OCI-LY7 (cell line): Measurements from ENCODE around the gene BSDC1. TPM values are rescaled to one million over a fixed set of nuclear protein-coding genes. Genes with fewer than 3 reads are reported as not detected.

Experiments
- BruUV-seq: library from RNA; stranded (reverse); fragments of 400-500 nt; replicated peaks from 2 replicates; lab custom pipeline; 2021; lab: Mats Ljungman, UMichigan
- CTCF ChIA-PET: fragments of 300-600 bp; sonication (Branson Sonifier 250); formaldehyde crosslinking; loops from one replicate; lab custom pipeline; 2022; ENCODE audit warnings: antibody characterized with exemption; ENCODE audit not compliant: unreplicated experiment; lab: Charles Lee
- POLR2A ChIA-PET: fragments of 300-600 bp; sonication (Branson Sonifier 250); formaldehyde crosslinking; loops from one replicate; lab custom pipeline; 2022; ENCODE audit warnings: antibody characterized with exemption; lab: Charles Lee
- DNase-seq: peaks from one replicate; pipeline ENCODE4 v3.0.0-alpha.2; 2015; ENCODE audit warnings: low spot score
- H2AFZ ChIP-seq: fragments of 200-600 bp; sonication (generic), shearing (Covaris generic); 2 replicates; pipeline ENCODE4 v1.6.1; 2014; ENCODE audit warnings: mild to moderate bottlenecking, antibody characterized with exemption, low read length, moderate library complexity
- H3K27ac ChIP-seq: fragments of 200-600 bp; sonication (generic); 2 replicates; pipeline ENCODE4 v1.5.1; 2014; ENCODE audit warnings: mixed run types, low read depth, mild to moderate bottlenecking, moderate library complexity, low read length, inconsistent platforms; ENCODE audit not compliant: poor library complexity, severe bottlenecking
- H3K36me3 ChIP-seq: fragments of 200-600 bp; sonication (generic); 2 replicates; pipeline ENCODE4 v1.6.1; 2014; ENCODE audit warnings: mild to moderate bottlenecking, antibody characterized with exemption, low read length, moderate library complexity, mixed read lengths; ENCODE audit not compliant: insufficient read depth
- H3K4me1 ChIP-seq: fragments of 200-600 bp; sonication (generic); 2 replicates; pipeline ENCODE4 v1.5.1; 2014; ENCODE audit warnings: mild to moderate bottlenecking, low read length; ENCODE audit not compliant: insufficient read depth, poor library complexity, severe bottlenecking
- H3K4me2 ChIP-seq: fragments of 200-600 bp; sonication (generic); 2 replicates; pipeline ENCODE4 v1.6.1; 2014; ENCODE audit warnings: mild to moderate bottlenecking, low read length
- H3K4me3 ChIP-seq: fragments of 200-600 bp; sonication (generic); 2 replicates; pipeline ENCODE4 v1.5.1; 2014; ENCODE audit warnings: mild to moderate bottlenecking, low read depth, low read length; ENCODE audit not compliant: poor library complexity, severe bottlenecking
- H3K79me2 ChIP-seq: fragments of 200-600 bp; sonication (generic); 2 replicates; pipeline ENCODE4 v1.6.1; 2016; ENCODE audit warnings: low read depth, mild to moderate bottlenecking, low read length, moderate library complexity, mixed read lengths; ENCODE audit not compliant: insufficient read depth
- H3K9me2 ChIP-seq: fragments of 200-600 bp; sonication (generic); 2 replicates; pipeline ENCODE4 v1.6.1; 2016; ENCODE audit warnings: mild to moderate bottlenecking, low read length, mixed read lengths; ENCODE audit not compliant: insufficient read depth
- H3K9me3 ChIP-seq: fragments of 200-600 bp; sonication (generic); 2 replicates; pipeline ENCODE4 v1.6.1; 2014; ENCODE audit warnings: mild to moderate bottlenecking, mixed run types, low read length, mixed read lengths
- H4K20me1 ChIP-seq: fragments of 200-600 bp; sonication (generic); 2 replicates; pipeline ENCODE4 v1.6.1; 2014; ENCODE audit warnings: mild to moderate bottlenecking, antibody characterized with exemption, low read length, moderate library complexity, mixed read lengths; ENCODE audit not compliant: insufficient read depth
- CTCF ChIP-seq: fragments of 200-600 bp; sonication (generic); conservative IDR thresholded peaks from 2 replicates; pipeline ENCODE4 v1.5.1; 2014; ENCODE audit warnings: mild to moderate bottlenecking, antibody characterized with exemption, low read length, moderate library complexity, mixed read lengths
- EZH2phosphoT487 ChIP-seq: fragments of 200-600 bp; sonication (generic); IDR thresholded peaks from 2 replicates; pipeline ENCODE4 v1.6.1; 2018; ENCODE audit warnings: low read depth, borderline replicate concordance, mild to moderate bottlenecking, mixed run types, antibody characterized with exemption, low read length, moderate library complexity, mixed read lengths
- intact Hi-C: fragments of 100-400 bp; cut with micrococcal nuclease; formaldehyde crosslinking; loops from one replicate; pipeline ENCODE4 v1.10.0; 2022; ENCODE audit not compliant: unreplicated experiment
- total RNA-seq, 2 experiments: library from RNA; depleted of rRNA in 1 of 2; stranded (reverse); fragments of >200 nt in 1 of 2; shearing (Covaris generic) in 1 of 2; gene quantifications; 2 replicates each; pipeline ENCODE4 v1.2.3, GENCODE V29; 2014 to 2022

Gene BSDC1
- total RNA-seq, 2 experiments from 2014 or later = 29.6 to 41.8 TPM

GRCh38 chr1:32353886-32354570 is 40.2 kb downstream of the BSDC1 start:
- POLR2A ChIA-PET = interaction anchor here (0.5 kb wide), 1 partner anchor 675 kb away, joined by 4 read pairs; no protein-coding TSS in a partner anchor
- CTCF ChIA-PET = interaction anchor here (1.1 kb wide), 1 partner anchor 11 kb away, joined by 3 read pairs; no protein-coding TSS in a partner anchor
- intact Hi-C loops = no loop called here

GRCh38 chr1:32353431-32353830 is 40.8 kb downstream of the BSDC1 start:
- no peak overlapping the region for H3K4me3 ChIP-seq
- no peaks in the 10 kb centered on the region for H4K20me1 ChIP-seq
- no peak overlapping the region for H2AFZ ChIP-seq
- H3K9me2 ChIP-seq = no peaks in the 10 kb centered on the region
- intact Hi-C loops = no loop called here
- POLR2A ChIA-PET = interaction anchor here (0.7 kb wide), 1 partner anchor 31 kb away, joined by 4 read pairs; no protein-coding TSS in a partner anchor
- H3K4me2 ChIP-seq = no peak overlapping the region; the same call in 1 of the 2 replicates
- H3K9me3 ChIP-seq = peaks cover 8% of the 10 kb centered on the region; the same call in 1 of the 2 replicates
- H3K79me2 ChIP-seq = no peaks in the 10 kb centered on the region
- no peak for TF ChIP-seq CTCF
- no peak for TF ChIP-seq EZH2phosphoT487
- TSS peak; percentile 30 for BruUV-seq
- CTCF ChIA-PET = interaction anchor here (1.1 kb wide), 1 partner anchor 11 kb away, joined by 3 read pairs; no protein-coding TSS in a partner anchor
- no peak overlapping the region for H3K27ac ChIP-seq
- peaks cover 38% of the 10 kb centered on the region for H3K4me1 ChIP-seq
- H3K36me3 ChIP-seq = no peaks in the 10 kb centered on the region
- no peak for DNase-seq

More at GRCh38 chr1:32353886-32354570, 40.2 kb downstream of the BSDC1 start:
- Histone ChIP-seq H3K4me2 (no peak overlapping the region), H3K9me2 (no peaks in the 10 kb centered on the region), H3K4me1 (peaks cover 35% of the 10 kb centered on the region), H2AFZ (no peak overlapping the region), H3K9me3 (peaks cover 8% of the 10 kb centered on the region; the same call in 1 of the 2 replicates), H4K20me1 (no peaks in the 10 kb centered on the region), H3K79me2 (no peaks in the 10 kb centered on the region), H3K4me3 (no peak overlapping the region), H3K36me3 (no peaks in the 10 kb centered on the region), H3K27ac (no peak overlapping the region)
- DNase-seq = no peak
- TF ChIP-seq CTCF (no peak), EZH2phosphoT487 (no peak)
- BruUV-seq = no TSS peak
